NOMO-1 treated with DMSO at 0.1 percent for 48 hours (cell line): ENCODE results near the gene LYRM9.
"Not testable (repeated sequence)": the region's sequence is repeated elsewhere in the genome, so short reads cannot be mapped to it uniquely, and the experiment has no call there.

ENCODE experiments used
- DNase-seq: peaks from one replicate; lab custom pipeline; 2025; ENCODE audit not compliant: unreplicated experiment; lab: John Stamatoyannopoulos, UW

LYRM9 gene

DNA sequence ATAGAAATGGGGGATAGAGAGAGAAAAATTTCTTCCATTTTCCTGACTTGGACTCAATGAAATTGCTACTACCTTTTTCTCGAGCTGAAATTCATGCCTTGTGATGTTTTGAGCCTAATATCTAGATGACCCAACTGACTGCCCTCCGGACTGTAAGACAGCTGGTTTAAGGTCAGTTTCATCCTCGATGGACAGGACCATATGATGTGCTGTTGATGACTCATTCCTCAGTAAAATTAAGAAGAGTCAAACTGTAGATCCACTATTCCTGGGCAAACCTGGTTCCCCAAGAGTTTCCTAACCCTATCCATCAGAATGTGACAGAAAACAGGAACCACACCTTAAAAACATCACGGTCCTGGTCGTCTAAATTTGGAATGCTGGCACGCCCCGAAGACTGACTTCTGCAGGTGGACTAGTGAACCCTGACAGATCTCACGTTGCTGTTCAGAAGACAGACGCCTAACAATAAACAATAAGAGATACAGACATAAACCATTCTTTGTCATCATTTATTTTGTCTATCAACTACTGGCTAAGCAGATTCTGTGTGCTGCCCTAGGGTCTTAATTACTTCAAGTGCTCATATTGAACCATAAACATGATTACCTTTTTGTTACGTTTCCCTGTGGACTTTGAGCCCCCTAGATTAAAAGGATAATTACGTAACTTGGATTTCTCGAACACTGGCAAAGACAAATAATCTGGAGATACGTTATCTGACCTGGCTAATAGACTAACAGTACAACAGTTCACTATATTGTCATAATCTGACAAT lies 47.7 kb downstream of the LYRM9 start:
- DNase-seq, result no peak

DNA sequence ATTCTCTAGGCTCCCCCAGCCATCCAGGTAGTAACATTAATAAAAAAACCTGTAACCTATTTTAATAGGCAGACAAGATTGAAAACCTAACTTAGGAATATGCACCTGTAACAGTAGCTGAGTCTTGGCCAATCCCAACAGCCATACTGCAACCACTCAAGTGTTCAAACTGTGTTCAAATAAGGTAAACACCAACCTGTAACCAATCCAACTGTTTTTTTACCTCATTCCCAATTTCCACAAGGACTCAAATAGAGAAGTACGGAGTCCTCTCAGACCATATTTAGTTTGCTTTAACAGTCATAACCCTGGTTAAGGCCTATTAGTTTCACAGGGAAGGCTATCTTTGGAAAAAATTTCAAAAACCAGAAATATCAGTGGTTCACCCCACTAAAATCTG lies 52.5 kb downstream of the LYRM9 start:
- DNase-seq, result no peak

DNA sequence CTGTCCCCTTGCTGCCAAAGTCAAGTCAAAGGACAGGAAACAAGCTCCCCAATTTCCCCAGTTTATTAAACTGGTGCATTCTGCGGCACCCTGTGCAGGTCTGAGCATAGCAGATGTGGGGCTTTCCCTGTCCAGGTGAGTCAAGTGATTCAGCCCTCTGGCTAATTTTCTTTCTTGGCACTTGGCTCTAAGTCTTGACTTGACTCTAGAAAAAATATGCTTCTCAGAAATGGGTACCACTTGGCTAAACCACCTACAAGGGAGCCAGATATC lies 52.8 kb downstream of the LYRM9 start:
- DNase-seq, result not testable (repeated sequence)

DNA sequence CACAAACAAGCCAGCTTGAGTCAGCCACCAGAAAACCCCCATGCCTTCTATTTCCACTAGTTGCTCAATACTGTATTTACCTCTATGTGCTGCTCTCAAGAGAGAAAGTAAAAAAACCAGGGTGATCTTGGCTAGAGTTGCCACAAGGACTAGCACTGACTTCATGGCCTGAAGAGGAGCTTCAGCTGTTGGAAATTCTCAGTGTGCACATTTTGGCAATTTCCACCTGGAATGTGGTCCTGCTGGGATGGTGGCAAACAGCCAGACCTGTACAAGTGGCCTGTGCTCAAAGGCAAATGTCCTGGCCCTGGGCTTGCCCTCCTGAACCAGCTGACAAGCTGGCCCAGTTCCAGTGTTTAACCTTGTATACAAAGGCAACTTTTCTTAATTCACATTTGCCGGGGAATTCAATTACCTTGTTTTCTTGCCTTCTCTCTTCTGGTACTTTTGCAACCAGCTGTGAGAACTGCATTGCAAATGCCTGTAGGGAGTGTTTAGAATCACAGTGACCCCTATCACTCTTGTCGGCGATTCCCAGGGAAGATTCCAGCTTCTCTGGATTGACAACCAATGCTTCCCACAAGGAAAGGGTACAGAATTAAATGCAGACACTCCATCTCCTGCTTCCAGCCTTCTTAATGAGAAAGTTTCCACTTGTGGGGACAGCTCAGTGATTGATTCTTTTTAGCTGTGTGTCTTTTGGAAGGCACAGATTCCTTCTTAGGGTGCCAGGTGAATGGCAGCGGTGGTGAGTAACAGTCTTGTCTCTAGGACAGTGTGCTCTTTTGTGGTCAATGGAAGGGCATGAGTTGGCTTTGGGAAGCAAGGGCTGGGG lies 53.4 kb downstream of the LYRM9 start:
- DNase-seq, result not testable (repeated sequence)

DNA sequence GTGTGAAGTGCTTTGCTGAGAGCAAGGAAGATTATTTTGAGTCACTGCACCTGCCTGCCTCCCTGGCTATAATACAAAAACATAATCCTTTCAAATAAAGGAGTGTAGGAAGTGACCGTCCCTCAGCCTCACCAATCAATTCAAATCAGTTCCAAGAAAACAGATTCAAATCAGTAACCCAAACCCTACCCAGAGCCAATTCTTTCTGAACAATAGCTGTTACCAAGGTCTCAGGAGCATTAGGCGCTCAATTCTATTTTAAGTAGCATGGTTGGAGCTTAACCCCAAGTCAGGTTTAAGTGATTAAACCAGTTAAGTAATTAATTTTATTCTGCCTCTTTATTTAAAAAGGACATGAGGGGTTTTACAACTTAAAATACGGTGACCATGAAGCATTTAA lies 54.6 kb downstream of the LYRM9 start:
- DNase-seq, result not testable (repeated sequence)

DNA sequence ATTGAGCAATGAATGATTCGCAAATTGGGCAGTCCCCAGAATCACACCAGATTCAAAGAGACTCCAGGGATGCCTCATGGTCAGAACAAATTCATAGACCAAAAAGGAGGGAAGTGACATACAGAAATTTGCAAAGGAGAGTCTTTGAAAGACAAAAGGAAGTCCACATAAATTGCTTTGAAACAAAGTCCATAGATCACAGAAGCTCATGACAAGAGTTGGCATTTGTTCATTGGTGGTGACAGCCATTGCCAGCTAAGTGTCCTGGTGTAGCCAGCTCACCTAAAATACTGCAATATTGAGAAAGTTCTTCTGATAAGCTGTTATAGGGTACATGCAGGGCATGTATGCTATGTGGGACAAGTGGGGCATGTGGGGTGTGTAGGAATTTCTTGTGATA lies 55.4 kb downstream of the LYRM9 start:
- not testable (repeated sequence) for DNase-seq

DNA sequence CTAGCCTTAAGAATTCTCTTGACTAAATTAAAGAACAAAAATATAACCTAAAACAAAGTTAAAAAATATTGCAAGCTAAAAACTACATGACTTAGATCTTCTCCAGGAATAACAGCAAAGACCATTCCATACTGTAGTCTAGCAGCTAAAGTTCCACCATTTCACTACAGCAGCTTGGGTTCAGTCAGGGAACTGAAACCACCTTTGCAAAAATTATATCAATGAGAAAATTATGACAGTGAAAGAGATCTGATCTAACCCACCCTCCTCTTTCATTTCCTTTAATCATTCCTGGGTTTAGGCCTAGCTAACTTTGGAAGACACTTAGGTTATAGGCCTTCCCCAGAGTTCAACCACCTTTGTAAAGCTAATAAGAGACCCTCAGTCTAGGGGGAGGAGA lies 56.5 kb downstream of the LYRM9 start:
- DNase-seq, result no peak

DNA sequence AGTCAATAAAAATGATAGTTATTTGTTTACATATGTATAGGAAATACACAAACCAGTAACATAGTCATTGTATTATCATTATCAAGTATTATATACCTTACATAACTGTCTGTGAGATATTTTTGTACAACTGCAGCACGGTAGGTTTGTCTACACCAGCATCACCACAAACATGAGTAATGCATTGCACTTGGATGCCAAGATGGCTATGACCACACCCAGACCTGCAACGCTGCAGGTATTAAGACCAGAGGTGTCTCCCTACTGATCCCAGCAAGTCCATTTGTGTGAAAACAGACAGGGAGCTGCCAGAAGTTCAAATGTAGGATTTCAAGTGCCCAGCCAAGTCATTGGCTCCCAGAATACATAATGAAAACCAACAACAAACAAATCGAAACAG lies 58.6 kb downstream of the LYRM9 start:
- DNase-seq, result no peak

DNA sequence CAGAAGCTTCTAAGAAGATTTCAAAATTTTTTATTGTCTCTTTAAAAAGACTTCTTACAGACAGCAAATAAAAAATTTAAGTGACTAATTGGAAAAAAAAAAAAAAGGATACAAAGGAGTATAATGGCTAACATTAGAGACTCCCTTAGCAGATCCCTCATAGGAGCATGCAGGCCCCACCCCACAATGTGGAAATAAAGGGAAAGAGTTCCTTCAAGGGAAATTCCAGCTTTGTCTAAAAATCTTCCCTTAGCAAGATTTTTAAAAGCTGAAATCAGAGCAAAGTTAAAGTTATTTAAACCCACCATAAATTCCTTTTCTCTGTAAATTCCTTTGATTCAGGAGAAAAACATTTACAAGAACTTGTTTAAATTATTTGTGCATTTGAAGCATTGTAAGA lies 60.3 kb downstream of the LYRM9 start:
- no peak for DNase-seq

DNA sequence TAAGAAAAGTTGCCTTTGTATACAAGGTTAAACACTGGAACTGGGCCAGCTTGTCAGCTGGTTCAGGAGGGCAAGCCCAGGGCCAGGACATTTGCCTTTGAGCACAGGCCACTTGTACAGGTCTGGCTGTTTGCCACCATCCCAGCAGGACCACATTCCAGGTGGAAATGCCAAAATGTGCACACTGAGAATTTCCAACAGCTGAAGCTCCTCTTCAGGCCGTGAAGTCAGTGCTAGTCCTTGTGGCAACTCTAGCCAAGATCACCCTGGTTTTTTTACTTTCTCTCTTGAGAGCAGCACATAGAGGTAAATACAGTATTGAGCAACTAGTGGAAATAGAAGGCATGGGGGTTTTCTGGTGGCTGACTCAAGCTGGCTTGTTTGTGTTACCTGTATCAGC lies 63.3 kb downstream of the LYRM9 start:
- DNase-seq, result not testable (repeated sequence)

DNA sequence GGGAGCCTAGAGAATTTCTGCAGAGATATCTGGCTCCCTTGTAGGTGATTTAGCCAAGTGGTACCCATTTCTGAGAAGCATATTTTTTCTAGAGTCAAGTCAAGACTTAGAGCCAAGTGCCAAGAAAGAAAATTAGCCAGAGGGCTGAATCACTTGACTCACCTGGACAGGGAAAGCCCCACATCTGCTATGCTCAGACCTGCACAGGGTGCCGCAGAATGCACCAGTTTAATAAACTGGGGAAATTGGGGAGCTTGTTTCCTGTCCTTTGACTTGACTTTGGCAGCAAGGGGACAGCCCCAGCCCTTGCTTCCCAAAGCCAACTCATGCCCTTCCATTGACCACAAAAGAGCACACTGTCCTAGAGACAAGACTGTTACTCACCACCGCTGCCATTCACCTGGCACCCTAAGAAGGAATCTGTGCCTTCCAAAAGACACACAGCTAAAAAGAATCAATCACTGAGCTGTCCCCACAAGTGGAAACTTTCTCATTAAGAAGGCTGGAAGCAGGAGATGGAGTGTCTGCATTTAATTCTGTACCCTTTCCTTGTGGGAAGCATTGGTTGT lies 63.9 kb downstream of the LYRM9 start:
- DNase-seq, result not testable (repeated sequence)
